PFSK-1 (cell line): ENCODE measurements around the gene GOLIM4.

ENCODE experiments used
- FOXP2 ChIP-seq: optimal IDR thresholded peaks from 2 replicates; pipeline ENCODE3; 2011; ENCODE audit warnings: borderline replicate concordance, control low read depth, inconsistent platforms; ENCODE audit not compliant: insufficient read depth; ENCODE audit errors: extremely low read length, extremely low read depth
- POLR2AphosphoS5 ChIP-seq: IDR thresholded peaks from 2 replicates; pipeline ENCODE4 v1.6.1; 2012; ENCODE audit warnings: low read depth, mild to moderate bottlenecking, control low read depth, low read length, moderate library complexity
- SIN3A ChIP-seq: IDR thresholded peaks from 2 replicates; pipeline ENCODE4 v1.6.1; 2012; ENCODE audit warnings: mild to moderate bottlenecking, low read length, moderate library complexity, borderline replicate concordance; ENCODE audit not compliant: insufficient read depth
- TAF1 ChIP-seq: IDR thresholded peaks from 2 replicates; pipeline ENCODE4 v1.6.1; 2012; ENCODE audit warnings: low read length, control low read depth, borderline replicate concordance; ENCODE audit not compliant: insufficient read depth
- TF ChIP-seq, protein P1 (sequence below), 2 experiments: IDR thresholded peaks; 2 replicates each; pipeline versions ENCODE4 v1.6.1 to v1.8.0; 2011 to 2012; ENCODE audit warnings: low read depth in 2 of 2, low read length in 2 of 2, control low read depth in 1 of 2, inconsistent platforms in 1 of 2, mild to moderate bottlenecking in 1 of 2, moderate library complexity in 1 of 2; ENCODE audit not compliant: insufficient read depth in 1 of 2

Gene GOLIM4

DNA sequence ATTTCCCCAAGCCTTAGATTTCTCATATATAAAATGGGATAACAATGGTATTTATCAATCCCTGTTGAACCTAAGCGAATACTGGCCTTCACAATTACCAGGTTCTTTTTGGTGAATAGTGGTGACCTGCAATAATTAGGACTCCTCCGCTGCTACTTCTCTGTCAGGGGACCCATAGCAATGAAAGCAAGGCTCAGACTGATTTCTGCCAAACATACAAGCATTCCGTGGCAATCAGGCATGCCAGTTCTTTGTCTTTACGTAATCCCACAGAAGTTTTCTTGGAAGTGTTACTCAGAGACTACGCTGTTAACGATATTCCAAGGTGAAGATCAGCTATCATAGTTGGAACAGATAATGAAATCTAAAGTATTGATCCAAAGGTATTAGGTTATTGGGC lies 105.7 kb downstream of the GOLIM4 start:
- TF ChIP-seq, protein P1, sequence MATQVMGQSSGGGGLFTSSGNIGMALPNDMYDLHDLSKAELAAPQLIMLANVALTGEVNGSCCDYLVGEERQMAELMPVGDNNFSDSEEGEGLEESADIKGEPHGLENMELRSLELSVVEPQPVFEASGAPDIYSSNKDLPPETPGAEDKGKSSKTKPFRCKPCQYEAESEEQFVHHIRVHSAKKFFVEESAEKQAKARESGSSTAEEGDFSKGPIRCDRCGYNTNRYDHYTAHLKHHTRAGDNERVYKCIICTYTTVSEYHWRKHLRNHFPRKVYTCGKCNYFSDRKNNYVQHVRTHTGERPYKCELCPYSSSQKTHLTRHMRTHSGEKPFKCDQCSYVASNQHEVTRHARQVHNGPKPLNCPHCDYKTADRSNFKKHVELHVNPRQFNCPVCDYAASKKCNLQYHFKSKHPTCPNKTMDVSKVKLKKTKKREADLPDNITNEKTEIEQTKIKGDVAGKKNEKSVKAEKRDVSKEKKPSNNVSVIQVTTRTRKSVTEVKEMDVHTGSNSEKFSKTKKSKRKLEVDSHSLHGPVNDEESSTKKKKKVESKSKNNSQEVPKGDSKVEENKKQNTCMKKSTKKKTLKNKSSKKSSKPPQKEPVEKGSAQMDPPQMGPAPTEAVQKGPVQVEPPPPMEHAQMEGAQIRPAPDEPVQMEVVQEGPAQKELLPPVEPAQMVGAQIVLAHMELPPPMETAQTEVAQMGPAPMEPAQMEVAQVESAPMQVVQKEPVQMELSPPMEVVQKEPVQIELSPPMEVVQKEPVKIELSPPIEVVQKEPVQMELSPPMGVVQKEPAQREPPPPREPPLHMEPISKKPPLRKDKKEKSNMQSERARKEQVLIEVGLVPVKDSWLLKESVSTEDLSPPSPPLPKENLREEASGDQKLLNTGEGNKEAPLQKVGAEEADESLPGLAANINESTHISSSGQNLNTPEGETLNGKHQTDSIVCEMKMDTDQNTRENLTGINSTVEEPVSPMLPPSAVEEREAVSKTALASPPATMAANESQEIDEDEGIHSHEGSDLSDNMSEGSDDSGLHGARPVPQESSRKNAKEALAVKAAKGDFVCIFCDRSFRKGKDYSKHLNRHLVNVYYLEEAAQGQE (IDR thresholded peaks at IDR 0.05; ENCODE audit: insufficient read depth in 1 of 2, low read depth in 2 of 2, low read length in 2 of 2), result no peak
- TF ChIP-seq FOXP2 (no peak), POLR2AphosphoS5 (no peak), SIN3A (no peak), TAF1 (no peak)

DNA sequence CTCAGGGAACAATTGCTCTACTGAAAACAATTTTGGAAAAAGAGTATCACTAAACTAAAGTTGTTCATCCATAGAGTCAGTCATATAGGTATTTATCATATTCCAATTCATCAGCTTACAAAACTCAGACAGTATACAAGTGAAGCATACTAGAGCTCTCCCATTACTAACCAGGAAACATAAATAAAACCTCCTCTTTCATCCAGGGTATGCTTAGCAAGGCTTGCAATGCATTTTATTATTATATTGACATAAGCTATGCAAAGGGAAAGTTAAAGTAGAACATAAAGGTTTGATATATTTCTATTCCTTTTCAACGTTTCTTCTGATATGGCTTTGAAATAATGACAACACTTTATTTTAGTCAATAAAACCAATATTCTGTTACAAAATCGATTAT lies 106.7 kb downstream of the GOLIM4 start:
- TF ChIP-seq SIN3A, result no peak
- TF ChIP-seq POLR2AphosphoS5, result no peak
- TF ChIP-seq FOXP2, result no peak
- TF ChIP-seq, protein P1 (IDR thresholded peaks at IDR 0.05; ENCODE audit: insufficient read depth in 1 of 2, low read depth in 2 of 2, low read length in 2 of 2), result no peak
- no peak for TF ChIP-seq TAF1

DNA sequence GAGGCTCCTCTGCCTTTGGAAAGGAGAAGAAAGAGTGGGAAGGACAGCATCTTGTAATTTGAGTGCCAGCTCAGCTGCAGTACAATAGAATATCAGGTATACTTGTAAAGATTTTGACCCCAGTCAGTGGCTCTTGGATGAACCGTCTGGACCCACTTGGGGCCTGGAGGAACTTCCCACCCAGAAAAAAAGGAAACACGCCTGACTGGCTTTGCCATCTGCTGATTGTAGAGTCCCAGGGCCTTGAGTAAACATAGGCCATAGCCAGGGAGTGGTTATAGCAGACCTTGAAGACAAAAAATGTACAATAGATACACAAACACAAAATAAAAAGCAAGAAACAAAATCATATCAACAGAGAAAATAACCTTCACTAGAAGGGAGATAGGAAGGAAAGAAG lies 112.1 kb downstream of the GOLIM4 start:
- TF ChIP-seq SIN3A (no peak), FOXP2 (no peak), POLR2AphosphoS5 (no peak), TAF1 (no peak)
- TF ChIP-seq, protein P1 (IDR thresholded peaks at IDR 0.05; ENCODE audit: insufficient read depth in 1 of 2, low read depth in 2 of 2, low read length in 2 of 2), result no peak

DNA sequence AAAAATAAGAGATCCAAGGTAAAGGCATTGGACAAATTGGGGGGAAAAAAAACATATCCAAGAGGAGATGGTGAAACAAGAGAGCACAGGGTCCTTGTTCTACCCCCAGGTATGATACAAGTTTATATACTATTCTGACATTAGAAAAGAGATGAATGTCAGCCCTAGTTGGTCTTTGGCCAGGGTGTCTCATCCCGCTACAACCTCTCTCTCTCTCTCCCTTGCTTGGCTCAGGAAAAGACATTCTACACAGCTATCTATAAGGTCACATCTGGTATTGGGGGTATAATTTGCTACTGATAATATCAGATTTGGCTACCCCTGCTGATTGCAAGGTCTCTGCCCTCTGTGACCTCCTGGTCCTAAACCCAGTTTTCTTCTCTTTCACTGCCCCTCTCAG lies 117.2 kb downstream of the GOLIM4 start:
- no peak for TF ChIP-seq FOXP2
- no peak for TF ChIP-seq SIN3A
- TF ChIP-seq TAF1, result no peak
- TF ChIP-seq, protein P1 (IDR thresholded peaks at IDR 0.05; ENCODE audit: insufficient read depth in 1 of 2, low read depth in 2 of 2, low read length in 2 of 2), result no peak
- TF ChIP-seq POLR2AphosphoS5, result no peak

DNA sequence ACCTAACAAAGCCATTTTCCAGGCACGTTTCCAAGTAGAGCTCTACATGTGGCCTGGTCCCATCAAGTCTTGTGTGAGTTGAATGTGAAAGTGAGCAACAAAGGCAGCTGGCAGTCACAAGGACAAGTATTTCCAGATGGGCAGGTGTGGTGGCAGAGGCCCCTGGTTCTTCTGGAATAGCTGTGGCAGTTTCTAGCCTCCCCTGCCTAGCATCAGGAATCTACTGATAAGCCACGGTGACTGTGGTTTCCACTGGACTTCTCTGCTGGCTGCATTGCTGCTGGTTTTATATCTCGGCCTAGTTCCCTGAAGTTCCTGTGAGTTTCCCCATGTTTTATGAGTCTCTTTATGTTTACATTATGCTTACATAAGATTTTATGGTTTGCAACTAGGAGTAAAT lies 117.7 kb downstream of the GOLIM4 start:
- TF ChIP-seq SIN3A (no peak), POLR2AphosphoS5 (no peak), TAF1 (no peak), FOXP2 (no peak)
- TF ChIP-seq, protein P1 (IDR thresholded peaks at IDR 0.05; ENCODE audit: insufficient read depth in 1 of 2, low read depth in 2 of 2, low read length in 2 of 2), result no peak
